Activated T-cell treated with anti-CD3 and anti-CD28 coated beads for 1 hour (primary cell): ENCODE measurements around the gene NR5A2.

Source experiments
- DNase-seq: peaks from one replicate; pipeline ENCODE4 v3.0.0-alpha.2; 2020; ENCODE audit warnings: low read depth

NR5A2 gene

DNA sequence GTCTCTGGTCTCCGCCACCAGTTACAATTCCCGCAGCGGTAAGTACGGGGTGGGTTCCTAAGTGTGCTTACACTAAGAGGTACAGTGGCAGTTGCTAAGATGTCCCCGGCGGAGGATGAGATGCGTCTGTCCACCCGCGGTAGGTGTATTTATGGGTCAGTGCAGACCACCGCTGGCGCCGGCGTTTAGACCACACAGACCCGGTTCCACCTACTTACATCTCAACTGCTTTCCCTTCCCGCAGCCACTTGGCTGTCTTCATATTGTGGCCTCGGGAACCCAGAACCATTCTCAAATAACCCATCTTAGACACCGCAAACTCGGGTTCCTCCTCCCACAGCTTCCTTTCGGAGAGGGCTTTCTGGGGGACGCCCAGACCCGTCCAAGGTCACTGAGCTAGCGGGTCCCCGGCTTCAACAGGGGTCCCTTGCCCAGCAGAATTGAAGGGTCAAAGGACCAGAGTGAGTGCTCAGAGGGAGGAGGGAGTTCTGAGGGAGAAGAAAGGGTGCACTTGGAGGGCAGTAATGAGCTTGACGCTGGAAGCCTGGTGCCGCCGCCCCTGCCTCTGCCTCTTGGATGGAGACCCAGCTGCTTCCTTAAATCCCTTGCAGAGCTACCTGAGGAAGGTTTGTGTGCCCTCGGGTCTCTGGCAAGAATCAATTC, 8.6 kb downstream of the NR5A2 start:
- DNase-seq = no peak

DNA sequence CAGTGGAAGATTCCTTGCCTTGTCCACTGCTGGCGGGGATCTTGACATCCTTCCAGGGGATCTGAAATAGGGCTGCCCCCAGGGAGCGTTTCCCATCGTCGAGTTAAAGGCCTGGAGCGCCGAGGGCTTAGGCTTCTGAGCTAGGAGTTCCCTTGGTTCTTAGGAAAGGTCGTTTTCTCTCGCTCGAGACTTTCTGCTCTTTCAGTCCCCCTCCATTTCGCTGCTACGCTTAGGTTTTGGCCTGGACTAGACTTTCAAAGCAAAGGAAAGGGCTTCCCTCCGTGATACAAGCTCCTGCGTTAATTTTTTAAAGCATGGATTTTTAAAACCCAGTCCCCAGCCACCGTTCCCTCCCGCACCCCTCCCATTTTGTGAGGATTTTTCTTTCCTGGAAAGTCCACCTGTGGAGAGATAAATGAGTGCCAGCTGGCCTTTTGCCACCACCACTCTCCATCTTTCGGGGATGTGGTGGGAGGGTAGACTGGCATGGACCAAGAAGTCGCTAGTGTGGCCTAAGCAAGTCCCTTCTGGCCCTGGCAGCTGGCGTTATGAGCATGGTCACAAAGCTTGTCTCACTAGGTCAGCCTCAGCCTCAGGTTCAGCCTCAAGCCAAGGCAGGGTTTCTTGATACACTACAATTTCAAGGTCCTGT, 9.2 kb downstream of the NR5A2 start:
- no peak for DNase-seq

DNA sequence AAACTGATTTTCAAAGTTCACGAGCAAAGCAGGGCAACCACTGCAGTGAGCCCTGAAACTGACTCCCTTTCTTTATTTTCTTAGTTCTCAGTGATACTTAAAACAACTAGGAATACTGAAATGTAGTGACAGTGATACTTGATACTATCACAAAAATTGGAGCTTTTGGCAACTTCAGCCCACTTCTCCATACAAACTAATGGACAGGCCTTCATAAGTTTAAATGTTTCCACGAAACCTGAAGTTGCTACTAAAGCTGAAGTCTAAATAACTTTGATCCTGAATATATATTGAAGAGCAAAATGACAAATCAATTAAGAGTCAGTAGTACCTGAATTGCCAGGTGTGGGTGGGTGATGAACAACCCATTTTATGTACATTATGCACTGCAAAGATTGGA, 10.0 kb downstream of the NR5A2 start:
- DNase-seq = no peak

DNA sequence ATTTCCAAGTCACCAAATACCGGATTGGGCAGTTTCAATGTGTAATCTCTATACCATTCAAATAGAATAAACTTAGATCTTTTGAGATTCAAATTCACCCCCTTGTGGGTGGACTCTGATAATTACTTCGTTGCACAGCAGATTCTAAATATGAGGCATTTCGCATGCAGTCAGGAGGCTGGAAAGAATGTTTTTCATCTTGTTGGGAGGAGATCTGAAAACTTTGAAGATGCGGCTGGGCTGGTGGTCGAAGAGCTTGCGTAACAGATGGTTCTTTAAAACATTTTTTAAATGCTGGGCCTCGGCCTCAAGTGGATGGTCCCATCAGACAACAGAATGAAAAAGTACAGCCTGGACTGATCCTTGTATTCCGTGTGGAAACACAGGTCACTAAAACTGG, 10.4 kb downstream of the NR5A2 start:
- DNase-seq = no peak

DNA sequence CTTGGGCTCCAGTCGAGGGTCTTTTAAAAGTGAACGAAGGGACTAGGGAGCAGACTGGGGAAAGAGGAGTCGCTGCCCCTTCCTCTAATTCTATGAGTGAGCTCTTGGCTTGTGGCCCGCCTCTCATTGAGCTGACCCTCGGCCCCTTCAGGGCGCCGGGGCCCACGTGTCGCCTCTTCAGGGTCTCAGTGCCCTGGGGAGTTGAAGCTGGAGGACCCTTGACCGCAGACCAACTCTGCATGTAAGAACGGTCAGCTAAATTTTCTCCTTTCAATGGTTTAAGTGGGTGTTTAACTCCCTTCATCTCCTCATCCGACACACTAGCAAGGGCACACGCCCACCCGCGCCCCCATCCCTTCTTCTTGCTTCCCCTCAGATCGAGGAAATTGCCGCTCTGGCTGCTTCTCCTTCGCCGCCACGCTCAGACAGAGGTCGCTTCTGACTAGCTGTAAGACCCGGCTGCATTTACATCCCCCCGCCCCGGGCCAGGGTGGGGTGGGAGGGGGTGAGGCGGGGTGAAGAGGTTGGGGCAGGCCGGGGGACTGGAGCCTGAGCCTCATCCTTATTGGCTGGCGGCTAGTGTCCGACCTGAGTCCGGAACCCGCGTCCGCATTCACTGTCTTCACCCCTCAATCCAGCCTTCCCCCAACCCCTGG, 10.9 kb downstream of the NR5A2 start:
- no peak for DNase-seq

DNA sequence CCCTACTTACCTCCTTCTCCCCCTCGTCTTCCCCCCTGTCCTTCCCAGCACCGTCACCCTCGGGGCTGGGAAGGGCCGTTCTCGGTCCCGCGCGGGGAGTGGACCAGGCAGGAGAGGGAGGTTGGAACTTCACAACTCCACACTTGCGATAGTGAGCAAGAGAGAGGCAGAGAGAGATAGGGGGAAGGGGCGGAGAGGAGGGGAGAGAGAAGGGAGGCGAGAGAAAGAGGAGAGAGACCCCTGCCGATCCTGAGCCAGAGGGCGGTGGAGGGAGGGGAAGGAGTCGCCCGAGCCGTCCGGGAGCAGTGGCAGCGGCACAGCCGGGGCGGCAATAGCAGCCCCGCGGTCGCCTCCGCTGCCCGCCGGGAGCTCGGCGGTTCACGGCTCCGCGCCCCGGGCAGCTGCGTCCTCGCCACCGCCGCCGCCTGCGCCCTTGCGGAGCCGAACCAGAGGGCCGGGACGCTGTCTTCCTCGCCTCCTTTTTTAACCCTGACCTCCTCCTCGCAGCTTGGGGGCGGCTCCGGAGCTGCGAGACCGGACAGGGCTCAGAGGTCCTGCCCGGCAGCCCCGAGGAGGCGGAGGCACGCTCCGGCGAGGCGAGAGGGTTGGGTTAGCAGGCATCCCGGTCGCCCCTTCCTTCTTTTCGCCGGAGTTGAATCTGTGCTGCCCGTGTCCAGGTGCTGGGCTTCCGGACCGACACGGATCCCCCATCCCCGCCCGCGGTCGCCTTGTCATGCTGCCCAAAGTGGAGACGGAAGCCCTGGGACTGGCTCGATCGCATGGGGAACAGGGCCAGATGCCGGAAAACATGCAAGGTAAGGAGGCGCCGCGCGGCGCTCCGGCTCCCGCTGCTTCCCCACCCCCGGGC, 11.7 kb downstream of the NR5A2 start:
- no peak for DNase-seq

DNA sequence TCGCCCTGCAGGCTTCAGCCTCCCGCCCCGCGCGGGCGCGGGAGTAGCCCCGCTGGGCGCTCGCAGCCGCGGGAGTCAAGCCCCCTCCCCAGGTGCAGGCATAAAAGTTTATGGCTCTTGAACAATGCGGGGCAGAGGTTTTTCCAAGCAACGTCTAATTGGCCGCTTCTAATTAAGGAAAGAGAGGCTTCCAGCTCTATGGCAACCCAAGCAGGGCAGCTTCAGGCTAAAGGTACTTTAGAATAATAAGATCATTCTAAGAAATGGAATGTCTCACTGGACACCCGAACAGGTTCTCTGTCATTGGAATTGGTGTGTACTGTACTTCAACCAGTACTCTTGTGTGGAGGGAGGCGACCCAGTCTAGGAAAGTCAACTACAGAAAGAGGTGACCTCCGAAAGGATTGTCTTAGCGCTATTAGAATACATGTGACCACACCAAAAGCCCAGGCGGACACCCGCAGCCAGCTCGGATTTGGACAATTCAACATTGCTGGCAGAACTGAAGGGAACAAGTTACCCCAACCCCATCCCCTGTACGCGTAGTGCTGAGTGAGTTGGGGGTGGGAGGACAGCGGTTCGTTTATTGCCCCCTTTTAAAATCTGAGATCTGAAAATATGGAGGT, 12.5 kb downstream of the NR5A2 start:
- no peak for DNase-seq

DNA sequence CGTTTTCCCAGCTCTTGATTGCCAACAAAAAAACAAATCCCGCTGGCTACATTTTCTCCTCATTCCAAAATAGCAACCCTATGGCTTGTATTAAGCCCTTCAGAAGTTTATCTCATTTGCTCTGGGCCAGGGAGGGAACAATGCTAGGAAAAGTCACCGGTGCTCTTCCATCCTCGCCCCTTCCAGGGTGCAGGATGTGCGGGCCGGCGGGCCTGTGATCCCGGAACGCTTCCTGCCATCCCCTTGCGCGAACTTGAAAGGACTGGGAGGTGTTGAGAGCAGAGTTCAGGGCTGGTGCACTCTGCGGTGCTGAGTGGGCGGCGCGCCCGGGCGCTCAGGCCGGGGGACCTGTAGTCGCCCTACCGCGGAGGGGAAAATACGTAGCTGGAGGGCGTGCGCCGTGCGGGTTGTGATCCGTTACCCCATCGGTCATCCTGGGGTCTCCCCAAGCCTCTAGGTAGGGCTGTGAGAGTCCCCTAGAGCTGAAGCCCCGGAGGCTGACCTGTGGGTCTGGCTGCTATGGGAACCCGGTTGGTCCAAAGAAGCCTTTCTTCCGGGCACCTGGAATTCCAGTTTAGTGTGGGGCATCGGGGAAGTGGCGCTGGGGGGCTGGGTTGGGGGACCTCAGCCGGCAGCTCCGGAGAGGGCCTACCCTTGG, 13.1 kb downstream of the NR5A2 start:
- DNase-seq = no peak

DNA sequence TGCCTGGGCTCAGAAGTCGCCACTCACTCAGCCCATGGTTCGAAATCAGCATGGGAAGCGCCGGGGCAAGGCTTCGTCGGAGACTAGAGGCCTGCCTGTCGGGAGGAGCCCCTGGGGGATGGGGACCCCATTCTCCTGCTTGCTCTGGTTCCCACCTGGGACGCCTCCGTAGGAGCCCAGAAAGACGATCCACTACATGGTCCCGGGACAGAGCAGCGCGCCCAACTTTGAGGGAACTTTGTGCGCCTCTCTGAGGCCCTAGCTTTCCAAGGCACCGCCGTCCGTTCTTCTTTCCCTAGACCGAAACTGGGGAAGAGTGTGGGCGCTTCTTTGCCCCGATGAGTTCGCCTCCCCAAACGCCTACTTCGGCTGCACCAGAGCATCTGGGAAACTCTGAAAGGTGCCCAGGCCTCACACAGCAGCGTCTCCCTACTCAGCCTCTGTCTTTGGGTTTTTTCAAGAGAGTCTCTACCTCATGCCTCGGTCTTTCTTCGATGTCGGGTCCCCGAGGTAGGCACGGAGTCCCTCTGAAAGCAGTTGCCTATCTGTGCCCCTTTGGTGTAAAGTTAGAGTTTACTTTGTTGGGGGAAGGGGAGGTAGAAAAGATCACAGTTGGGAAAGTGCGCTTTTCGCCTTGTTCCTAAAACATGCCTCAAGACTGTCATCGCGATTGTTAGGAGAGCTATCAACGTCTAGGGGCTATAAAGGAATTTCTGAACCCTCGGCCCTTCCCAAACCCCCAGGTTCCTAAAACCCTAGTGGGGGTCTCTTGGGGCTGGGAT, 14.0 kb downstream of the NR5A2 start:
- no peak for DNase-seq

DNA sequence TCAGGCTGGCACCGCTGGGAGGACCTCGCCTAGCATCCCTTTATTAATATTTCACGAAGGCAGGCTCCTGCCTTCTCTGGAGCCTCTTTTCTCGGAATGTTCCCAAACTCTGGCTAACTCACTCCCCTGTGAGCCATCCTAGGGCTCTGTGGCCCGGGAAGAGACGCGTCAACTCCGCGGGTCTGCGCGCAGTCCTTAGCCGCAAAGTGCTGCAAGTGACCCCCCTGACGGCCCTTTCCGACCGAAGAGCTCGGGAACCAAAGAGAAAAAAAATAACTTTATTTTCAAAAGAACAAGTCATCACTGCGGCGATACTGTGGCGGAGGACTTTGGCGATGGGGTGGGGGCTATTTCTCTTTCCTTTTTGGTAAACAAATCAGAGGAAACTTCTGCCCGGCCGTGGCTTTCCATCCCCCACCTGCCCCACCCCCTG, 14.6 kb downstream of the NR5A2 start:
- DNase-seq = no peak

DNA sequence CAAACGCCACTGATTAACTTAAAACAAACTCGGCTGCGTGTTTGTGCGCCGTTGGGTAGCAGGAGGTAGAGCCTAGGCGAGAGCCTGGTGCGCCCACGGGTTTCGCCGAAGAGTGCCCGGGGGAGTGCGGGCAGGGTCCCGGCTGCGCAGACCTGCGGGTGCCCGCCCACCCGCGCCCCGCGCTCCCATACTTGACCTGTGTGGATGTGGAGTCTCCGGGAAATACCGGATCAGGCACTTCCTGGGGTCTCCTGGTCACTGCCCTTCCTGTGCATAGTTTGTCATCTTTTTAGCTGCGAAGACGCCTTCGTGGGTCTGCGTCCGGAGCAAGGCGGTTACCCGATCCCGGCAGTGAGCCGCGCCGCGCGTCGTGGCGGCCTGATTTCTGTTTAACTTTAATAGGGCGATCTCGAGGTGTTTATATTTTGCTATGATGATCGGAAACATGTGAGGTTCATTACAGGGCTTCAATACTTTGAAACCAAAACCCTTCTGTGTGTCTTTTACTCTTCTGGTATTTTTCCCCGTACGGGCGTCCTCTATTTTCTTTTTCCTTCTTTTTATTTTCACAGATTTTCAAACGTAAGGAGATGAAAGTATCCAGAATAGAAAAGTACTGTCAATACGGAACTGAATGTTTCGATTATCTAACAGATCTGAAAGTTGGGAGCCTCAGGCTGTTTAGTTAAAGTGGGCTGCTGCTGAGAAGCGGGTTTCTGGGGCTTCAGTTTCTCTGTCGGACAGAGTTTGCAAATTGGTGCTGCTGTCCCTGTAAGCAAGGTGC, 15.2 kb downstream of the NR5A2 start:
- no peak for DNase-seq

DNA sequence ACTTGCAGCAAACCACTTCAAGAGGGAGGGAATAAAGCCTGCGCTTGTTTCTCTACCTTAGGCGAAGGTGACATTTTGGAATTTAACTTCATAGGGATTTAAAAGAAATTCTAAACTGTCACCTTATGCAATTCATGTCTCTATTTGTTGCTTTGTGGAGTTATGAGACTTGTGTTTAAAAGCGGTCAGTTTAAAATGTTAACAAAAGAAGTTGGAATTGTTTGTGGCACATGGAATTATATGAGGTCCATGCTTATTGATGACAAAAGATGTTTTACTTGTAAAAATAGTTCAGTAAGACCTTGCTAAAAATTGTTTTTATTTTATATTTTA, 15.8 kb downstream of the NR5A2 start:
- DNase-seq = no peak

DNA sequence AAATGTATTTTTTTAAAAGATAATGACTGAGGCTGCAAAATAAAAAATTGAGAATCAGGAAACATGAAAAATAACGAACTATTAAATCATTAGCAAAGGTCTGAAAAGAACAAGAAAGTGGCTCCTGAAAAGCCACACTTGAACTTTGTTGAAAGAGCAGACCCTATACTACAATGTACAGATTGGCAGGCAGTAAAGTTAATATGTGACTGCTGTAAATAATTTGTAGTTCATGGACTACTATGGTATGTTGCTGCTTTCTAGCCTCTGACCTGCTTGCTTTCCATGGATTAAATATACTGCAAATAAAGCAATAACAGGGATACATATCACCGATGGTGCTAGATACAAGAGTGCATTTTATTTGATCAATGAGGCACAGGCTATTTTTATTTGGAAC, 18.6 kb downstream of the NR5A2 start:
- DNase-seq = no peak

DNA sequence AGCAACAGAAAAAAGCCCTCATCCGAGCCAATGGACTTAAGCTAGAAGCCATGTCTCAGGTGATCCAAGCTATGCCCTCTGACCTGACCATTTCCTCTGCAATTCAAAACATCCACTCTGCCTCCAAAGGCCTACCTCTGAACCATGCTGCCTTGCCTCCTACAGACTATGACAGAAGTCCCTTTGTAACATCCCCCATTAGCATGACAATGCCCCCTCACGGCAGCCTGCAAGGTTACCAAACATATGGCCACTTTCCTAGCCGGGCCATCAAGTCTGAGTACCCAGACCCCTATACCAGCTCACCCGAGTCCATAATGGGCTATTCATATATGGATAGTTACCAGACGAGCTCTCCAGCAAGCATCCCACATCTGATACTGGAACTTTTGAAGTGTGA, 20.7 kb downstream of the NR5A2 start:
- no peak for DNase-seq

DNA sequence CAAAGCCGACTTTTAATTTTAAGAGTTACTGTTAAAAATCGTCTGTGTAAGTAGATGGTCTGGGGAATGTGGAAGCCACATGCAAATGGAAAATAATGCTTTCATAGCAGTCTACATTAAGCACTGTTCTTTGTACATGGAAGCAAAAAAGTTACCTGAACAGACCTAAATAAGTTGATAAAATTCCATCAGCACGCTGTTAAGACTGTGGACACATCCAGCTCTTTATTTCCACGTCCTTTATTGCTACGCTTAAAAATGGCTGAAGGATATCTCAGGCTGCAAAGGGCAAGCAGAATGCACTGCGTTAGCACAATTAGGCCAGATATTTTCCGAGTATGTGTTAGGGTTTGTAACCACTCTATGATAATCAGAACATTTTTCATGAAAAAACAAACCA, 22.3 kb downstream of the NR5A2 start:
- no peak for DNase-seq

DNA sequence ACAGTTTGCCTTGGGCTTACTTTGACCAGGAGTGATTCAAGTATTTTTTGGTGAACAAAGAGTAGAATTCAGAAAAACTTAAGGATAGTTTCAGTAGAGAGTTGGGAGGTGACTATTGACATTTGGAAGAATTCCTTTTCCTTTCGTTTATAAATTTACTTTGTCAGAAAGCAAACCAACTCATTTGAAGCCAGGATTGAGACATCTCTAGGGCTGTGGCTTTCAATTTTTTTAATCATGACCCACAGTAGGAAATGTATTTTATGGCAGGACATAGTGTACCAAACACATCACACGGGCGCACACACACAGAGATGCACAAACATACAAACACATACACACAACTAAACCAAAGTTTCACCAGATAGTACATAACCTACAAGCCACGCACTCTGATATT, 24.1 kb downstream of the NR5A2 start:
- no peak for DNase-seq

DNA sequence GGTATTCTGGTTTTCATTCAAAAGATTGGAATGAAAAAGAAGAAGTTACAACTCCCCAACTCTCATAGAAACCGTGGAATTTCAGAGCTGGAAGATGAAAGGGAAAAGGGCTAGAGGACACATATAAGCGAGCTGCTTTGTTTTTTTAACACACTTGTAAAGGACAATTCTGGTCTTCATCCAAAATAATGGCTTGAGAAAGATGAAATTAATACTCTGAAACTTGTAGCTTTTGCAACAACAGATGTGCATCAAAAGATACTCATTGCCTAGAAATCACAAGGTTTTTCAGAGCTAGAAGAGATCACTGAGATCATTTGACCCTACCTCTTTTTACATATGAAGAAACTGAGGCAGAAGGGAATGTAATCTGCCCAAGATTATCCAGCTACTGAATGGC, 25.6 kb downstream of the NR5A2 start:
- no peak for DNase-seq

DNA sequence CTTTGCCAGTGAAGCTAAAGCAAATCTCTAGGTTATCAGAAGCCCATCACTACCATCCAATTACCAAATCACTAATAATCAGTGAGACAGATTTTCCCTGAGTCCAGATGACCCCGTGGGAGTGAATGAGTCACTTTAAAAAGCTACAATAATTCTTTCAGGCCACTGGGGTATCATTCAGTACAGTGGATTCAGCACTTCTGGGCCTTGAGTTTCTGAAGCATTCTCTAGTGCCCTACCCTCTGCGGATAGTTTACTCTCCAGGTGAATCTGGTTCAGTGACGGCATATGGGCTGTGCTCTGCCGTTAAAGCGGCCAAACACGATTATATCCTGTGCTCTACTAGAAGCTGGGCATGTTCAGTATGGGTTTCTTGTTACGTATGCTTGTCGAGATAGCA, 26.1 kb downstream of the NR5A2 start:
- no peak for DNase-seq

DNA sequence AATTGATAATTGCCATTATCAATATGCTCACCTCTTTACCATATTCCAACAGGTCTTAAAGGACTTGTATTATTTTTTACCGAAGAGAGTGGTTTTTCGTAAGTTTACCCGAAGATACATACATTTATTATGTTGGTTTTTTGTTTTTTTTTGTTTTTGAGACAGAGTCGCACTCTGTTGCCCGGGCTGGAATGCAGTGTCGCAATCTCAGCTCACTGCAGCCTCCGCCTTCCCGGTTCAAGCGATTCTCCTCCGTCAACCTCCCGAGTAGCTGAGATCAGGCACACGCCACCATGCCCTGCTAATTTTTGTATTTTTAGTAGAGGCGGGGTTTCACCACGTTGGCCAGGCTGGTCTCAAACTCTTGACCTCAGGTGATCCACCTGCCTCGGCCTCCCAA, 30.8 kb downstream of the NR5A2 start:
- DNase-seq = no peak

DNA sequence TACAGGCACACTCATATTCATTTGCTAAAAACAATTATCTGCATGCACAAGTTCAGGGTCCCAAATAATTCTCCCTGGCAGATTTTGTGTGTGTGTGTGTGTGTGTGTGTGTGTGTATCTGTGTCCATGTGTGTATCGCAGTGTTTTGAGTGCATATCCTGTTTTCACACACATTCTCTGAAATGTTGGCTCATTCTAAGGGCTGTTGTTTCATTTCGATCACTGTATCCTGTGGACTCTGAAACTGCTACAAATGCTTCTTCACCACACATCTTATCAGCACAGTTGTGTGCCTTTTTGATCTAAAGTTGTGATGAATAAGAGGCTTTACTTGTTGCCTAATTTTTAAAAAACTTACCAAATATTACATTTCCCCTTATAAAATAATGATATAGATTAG, 34.6 kb downstream of the NR5A2 start:
- DNase-seq = no peak
